ENCODE data around the gene LACRT.

LACRT gene

GRCh38 chr12:54598970-54599369 lies 35.7 kb downstream of the LACRT start:
- no peak for ATAC-seq

GRCh38 chr12:54596526-54596946 lies 38.2 kb downstream of the LACRT start:
- DNase-seq (peak; percentile 70), ATAC-seq (peak; percentile 70)

More at GRCh38 chr12:54598970-54599369, 35.7 kb downstream of the LACRT start:
- no peak for DNase-seq

- no peak for DNase-seq
- ATAC-seq, result no peak
These were observed 39.2 kb downstream of the LACRT start for GRCh38 chr12:54595471-54595870.

- ATAC-seq (no peak), DNase-seq (no peak)
These were observed 41.0 kb downstream of the LACRT start for GRCh38 chr12:54593725-54594124.

- ATAC-seq (no peak), DNase-seq (no peak)
These were observed 41.6 kb downstream of the LACRT start for GRCh38 chr12:54593135-54593534.

GRCh38 chr12:54592316-54592715 lies 42.4 kb downstream of the LACRT start:
- DNase-seq (no peak), ATAC-seq (no peak)

- DNase-seq (no peak), ATAC-seq (no peak)
These were observed 43.6 kb downstream of the LACRT start for GRCh38 chr12:54590978-54591591.

GRCh38 chr12:54589964-54590363 lies 44.7 kb downstream of the LACRT start:
- DNase-seq, result no peak
- ATAC-seq, result no peak

- no peak for ATAC-seq
- DNase-seq, result no peak
These were observed 45.8 kb downstream of the LACRT start for GRCh38 chr12:54588890-54589267.

GRCh38 chr12:54588110-54588889 lies 46.4 kb downstream of the LACRT start, which contains the start of gene PPP1R1A:
Gene PPP1R1A, minus strand, starts transcription at chr12:54588659. Its CDS starts 171 bp downstream, at chr12:54588488.
- peak; percentile 7 for DNase-seq

GRCh38 chr12:54587315-54587873 lies 47.3 kb downstream of the LACRT start:
- ATAC-seq, result no peak
- no peak for DNase-seq

More at GRCh38 chr12:54588110-54588889, 46.4 kb downstream of the LACRT start, which contains the start of gene PPP1R1A:
- ATAC-seq, result peak; percentile 33

- DNase-seq (no peak), ATAC-seq (no peak)
These were observed 48.1 kb downstream of the LACRT start for GRCh38 chr12:54586620-54587019.

GRCh38 chr12:54585243-54585642 lies 49.5 kb downstream of the LACRT start:
- ATAC-seq (no peak), DNase-seq (no peak)

GRCh38 chr12:54584128-54584527 lies 50.6 kb downstream of the LACRT start:
- DNase-seq (no peak), ATAC-seq (no peak)

- no peak for DNase-seq
- no peak for ATAC-seq
These were observed 51.0 kb downstream of the LACRT start for GRCh38 chr12:54583726-54584125.

GRCh38 chr12:54581412-54581811 lies 53.3 kb downstream of the LACRT start:
- no peak for DNase-seq
- no peak for ATAC-seq
